ENCODE data around the gene IQCH.

IQCH gene

DNA sequence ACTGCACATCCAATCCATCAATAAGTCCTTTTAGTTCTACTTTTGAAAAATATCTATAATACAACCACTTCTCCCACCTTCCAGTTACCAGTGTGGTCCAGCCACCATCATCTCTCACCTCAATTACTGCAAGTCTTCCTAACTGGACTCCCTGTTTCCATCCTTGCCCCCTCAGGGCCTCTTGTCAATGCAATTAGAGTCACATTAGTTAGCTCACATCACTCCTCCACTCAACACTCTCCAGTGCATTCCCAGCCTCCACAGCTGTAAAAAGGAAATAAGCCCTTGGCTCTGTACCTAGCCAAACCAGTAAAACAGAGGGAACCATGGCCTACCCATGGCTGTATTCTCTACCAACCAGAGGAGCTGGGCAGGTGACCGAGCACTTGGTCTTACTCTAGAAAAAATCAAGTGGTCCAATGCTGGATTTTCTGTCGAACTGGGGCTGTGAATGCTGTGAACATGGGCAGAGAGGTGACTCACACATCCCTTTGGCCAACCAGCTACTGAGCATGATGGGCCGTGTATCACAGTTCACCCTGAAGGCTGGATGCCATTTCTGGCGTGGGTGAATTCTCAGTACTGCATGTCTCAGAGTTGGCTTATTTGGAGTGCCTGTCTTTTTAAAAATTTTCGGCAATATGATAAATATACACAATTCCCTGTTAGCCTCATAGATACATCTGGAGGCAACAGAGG lies 203.9 kb downstream of the IQCH start:
- DNase-seq, result no peak

- DNase-seq, result no peak
Measured at GRCh38 chr15:67460521-67460920, 205.9 kb downstream of the IQCH start.

GRCh38 chr15:67461735-67462134 lies 207.1 kb downstream of the IQCH start:
- no peak for DNase-seq

DNA sequence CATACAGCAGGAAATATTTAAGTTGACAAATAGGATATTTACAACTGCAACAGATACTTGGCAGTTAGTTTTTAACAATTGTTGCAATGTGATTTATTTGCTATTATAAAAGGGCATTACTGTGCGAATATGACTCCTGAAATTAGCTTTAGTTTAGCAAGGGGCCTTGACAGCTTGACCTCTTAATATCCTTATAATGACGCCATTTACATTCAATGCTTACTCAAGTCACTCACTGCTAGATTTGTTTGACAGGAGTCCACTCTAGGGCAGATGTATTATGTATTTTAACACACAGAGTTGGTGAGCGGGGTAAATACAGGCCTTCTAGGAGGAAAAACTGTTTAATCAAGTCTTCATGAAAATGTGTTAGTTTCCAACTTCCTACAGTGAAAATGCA lies 208.3 kb downstream of the IQCH start:
- no peak for DNase-seq

GRCh38 chr15:67463488-67463887 lies 208.9 kb downstream of the IQCH start:
- DNase-seq, result no peak

GRCh38 chr15:67465196-67465952 lies 210.8 kb downstream of the IQCH start:
- DNase-seq, result no peak

GRCh38 chr15:67468416-67468815 lies 213.8 kb downstream of the IQCH start:
- DNase-seq, result no peak

GRCh38 chr15:67469680-67470079 lies 215.1 kb downstream of the IQCH start:
- DNase-seq, result no peak

DNA sequence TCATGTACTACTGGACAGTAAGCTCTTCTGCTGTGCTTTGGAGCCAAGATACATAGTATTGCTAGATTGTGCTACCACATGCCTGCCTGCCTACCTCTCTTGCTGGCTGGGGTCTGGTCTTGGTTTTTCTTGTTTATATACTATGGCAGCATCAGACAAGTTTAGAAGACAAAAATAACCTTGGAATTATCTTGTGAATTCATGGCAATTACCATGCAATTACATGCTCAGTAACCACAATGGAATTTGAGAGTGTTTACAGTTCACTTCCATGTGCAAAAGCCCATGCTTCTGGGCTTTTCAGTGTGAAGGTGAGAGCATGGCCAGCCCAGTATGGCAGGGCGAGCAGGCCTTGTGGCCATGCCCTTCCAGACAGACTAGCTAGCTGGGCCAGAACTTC lies 218.4 kb downstream of the IQCH start:
- no peak for DNase-seq

- DNase-seq, result no peak
Measured at GRCh38 chr15:67474405-67475110, 220.0 kb downstream of the IQCH start.

DNA sequence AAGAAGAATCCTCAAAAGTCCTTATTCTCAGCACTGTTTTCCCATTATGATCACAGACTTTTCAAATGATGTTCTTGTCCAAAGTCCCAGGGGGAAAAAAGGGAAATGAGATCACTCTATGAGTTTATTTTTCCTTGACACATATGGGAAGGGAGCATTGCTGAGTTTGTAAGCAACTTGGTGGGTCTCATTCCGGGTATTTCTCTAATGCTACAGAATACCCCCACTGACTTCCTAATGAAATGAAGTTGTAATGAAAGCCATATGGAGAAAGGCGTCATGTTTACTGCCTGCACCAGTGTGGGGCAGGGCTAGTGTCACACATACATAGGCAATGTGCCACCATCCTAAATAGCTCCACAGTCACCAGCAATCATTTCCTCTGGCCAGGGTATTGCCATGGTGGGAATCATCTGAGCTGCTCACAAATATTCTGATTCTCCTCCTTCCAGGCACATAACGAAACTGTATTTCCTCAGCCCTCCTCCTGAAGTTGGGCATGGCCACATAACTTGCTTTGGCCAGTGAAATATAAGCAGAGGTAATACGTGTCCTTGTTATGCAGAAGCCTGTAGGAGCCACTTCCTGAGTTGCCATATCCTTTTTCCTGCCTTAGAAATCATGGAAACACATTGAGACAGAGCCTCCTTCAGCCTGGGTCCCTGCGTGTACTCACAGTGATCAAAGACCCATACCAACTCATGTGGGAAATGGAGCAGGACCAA lies 225.4 kb downstream of the IQCH start:
- no peak for DNase-seq

- no peak for DNase-seq
Measured at GRCh38 chr15:67480741-67481140, 226.2 kb downstream of the IQCH start.

DNA sequence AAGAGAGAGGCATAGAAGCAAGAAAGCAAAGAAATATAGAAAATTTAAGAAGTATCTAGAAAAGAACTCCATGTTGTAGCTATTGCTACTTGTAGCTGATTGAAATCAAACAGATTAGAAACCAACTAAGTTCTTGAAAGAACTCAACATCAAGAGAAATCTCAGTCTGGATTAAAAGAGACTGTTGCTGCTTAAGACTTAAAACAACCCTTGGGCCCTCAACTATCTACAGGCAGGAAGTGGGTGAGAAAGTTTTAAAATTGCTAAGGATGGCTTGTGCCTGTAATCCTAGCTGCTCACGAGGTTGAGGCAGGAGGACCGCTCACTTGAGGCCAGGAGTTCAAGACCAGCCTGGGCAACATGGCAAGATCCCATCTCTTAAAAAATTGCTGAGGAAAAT lies 227.1 kb downstream of the IQCH start:
- DNase-seq, result no peak

DNA sequence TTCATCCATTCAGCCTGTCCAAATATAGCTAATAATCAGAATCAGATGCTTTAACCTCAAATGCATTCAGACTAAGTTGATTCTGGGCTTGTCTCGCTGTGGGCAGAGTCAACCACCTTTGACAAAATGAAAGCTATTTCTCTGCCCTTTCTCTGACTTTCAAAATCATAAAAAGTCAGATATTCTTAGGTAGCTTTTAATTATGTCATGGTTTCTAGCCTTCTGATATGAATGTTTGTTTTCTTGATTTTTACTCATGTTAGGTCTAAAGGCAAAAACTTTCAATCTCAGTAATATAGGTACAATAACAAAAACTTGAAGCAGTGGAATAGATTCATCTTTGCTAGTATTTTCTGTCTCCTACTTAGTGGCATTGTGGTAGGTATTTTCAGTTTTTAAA lies 241.0 kb downstream of the IQCH start:
- no peak for DNase-seq

GRCh38 chr15:67501177-67501835 lies 246.7 kb downstream of the IQCH start:
- DNase-seq, result no peak

- DNase-seq, result no peak
Measured at GRCh38 chr15:67501836-67502461, 247.4 kb downstream of the IQCH start.

DNA sequence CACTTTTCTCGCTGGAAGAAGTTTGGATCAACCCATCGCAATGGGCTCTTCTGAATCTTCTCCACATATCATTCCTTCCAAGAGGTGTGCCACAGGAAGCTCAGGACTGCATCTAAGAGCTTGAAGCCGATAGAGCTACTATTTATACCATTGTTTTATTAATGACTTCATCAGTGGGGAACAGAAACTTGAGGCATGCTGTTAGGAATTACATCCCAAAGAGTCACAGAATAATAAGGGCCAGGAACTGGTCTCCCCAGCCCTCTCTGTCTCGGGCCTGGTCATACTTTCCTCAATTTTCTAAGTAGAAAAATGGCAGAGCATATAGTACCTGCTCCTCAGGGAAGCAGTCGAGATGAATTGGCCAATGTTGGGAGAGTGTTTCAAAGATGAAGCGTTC lies 249.5 kb downstream of the IQCH start:
- no peak for DNase-seq

- no peak for DNase-seq
Measured at GRCh38 chr15:67504796-67505195, 250.2 kb downstream of the IQCH start.

- no peak for DNase-seq
Measured at GRCh38 chr15:67505675-67506572, 251.3 kb downstream of the IQCH start.

GRCh38 chr15:67506775-67507747 lies 252.5 kb downstream of the IQCH start:
- no peak for DNase-seq

All from femur (tissue), 1 donor.